Measurements from ENCODE around the gene BIRC2. TPM values are rescaled to one million over a fixed set of nuclear protein-coding genes. Genes with fewer than 3 reads are reported as not detected.
A peak's percentile ranks its signal among the peaks of the same experiment; 100 is the strongest.

The BIRC2 gene
- total and polyA plus RNA-seq, 2 donors (not counting 1 experiment from before 2014, with no cell fraction given) = 45.4 to 59.6 TPM

GRCh38 chr11:102320679-102321078 lies 26.3 kb upstream of the BIRC2 start:
- H3K27ac ChIP-seq (ENCODE audit: insufficient read depth, low read length) = no peak overlapping the region
- no peaks in the 10 kb centered on the region for H3K79me2 ChIP-seq (ENCODE audit: control insufficient read depth, insufficient read depth, low read length)
- no peaks in the 10 kb centered on the region for H3K27me3 ChIP-seq (ENCODE audit: control insufficient read depth, insufficient read depth, low read length)
- H3K9ac ChIP-seq (ENCODE audit: insufficient read depth, low read length) = no peak overlapping the region
- H3K4me2 ChIP-seq (ENCODE audit: extremely low read depth, insufficient read depth, low read length) = no peak overlapping the region
- H3K9me3 ChIP-seq (ENCODE audit: control insufficient read depth, insufficient read depth, low read depth, low read length) = no peaks in the 10 kb centered on the region
- peak overlapping the region; percentile 36 for H2AFZ ChIP-seq (ENCODE audit: low read length)
- no peak overlapping the region for H3K4me3 ChIP-seq (replicated peaks in 1 of 4; ENCODE audit: control extremely low read depth in 1 of 4, insufficient read depth in 1 of 4, low read depth in 3 of 4, low read length in 4 of 4)
- no peaks in the 10 kb centered on the region for H3K36me3 ChIP-seq (ENCODE audit: control insufficient read depth, insufficient read depth, low read length)
- H4K20me1 ChIP-seq (ENCODE audit: control insufficient read depth, extremely low read depth, insufficient read depth, low read length) = no peaks in the 10 kb centered on the region
- no peak for DNase-seq (ENCODE audit: low read depth in 2 of 2)
- no peak for TF ChIP-seq EZH2 (IDR thresholded peaks at IDR 0.05; ENCODE audit: low read length, missing control alignments)
- no peak for TF ChIP-seq CTCF (conservative IDR thresholded peaks at IDR 0.05 in 1 of 2, IDR thresholded peaks at IDR 0.05 in 1 of 2; ENCODE audit: low read depth in 1 of 2, low read length in 2 of 2)
- peaks cover 7% of the 10 kb centered on the region for H3K4me1 ChIP-seq (ENCODE audit: control insufficient read depth, extremely low read depth, insufficient read depth, low read length)

DNA sequence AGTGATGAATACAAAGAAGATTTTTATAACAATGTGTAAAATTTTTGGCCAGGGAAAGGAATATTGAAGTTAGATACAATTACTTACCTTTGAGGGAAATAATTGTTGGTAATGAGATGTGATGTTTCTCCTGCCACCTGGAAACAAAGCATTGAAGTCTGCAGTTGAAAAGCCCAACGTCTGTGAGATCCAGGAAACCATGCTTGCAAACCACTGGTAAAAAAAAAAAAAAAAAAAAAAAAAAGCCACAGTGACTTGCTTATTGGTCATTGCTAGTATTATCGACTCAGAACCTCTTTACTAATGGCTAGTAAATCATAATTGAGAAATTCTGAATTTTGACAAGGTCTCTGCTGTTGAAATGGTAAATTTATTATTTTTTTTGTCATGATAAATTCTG lies 24.5 kb upstream of the BIRC2 start:
- H2AFZ ChIP-seq (ENCODE audit: low read length) = no peak overlapping the region

DNA sequence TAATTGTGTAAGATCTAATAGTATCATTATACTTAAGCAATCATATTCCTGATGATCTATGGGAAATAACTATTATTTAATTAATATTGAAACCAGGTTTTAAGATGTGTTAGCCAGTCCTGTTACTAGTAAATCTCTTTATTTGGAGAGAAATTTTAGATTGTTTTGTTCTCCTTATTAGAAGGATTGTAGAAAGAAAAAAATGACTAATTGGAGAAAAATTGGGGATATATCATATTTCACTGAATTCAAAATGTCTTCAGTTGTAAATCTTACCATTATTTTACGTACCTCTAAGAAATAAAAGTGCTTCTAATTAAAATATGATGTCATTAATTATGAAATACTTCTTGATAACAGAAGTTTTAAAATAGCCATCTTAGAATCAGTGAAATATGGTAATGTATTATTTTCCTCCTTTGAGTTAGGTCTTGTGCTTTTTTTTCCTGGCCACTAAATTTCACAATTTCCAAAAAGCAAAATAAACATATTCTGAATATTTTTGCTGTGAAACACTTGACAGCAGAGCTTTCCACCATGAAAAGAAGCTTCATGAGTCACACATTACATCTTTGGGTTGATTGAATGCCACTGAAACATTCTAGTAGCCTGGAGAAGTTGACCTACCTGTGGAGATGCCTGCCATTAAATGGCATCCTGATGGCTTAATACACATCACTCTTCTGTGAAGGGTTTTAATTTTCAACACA lies 23.3 kb upstream of the BIRC2 start:
- Histone ChIP-seq H2AFZ (ENCODE audit: low read length) (no peak overlapping the region), H3K27ac (ENCODE audit: insufficient read depth, low read length) (no peak overlapping the region)

More for the DNA sequence above, 24.5 kb upstream of the BIRC2 start:
- no peak overlapping the region for H3K4me3 ChIP-seq (replicated peaks in 1 of 4; ENCODE audit: control extremely low read depth in 1 of 4, insufficient read depth in 1 of 4, low read depth in 3 of 4, low read length in 4 of 4)
- no peak overlapping the region for H3K27ac ChIP-seq (ENCODE audit: insufficient read depth, low read length)
- H3K4me2 ChIP-seq (ENCODE audit: extremely low read depth, insufficient read depth, low read length) = no peak overlapping the region
- peak in 1 of 2 donors; percentile 18 for DNase-seq (ENCODE audit: low read depth in 2 of 2)
- no peaks in the 10 kb centered on the region for H3K9me3 ChIP-seq (ENCODE audit: control insufficient read depth, insufficient read depth, low read depth, low read length)
- no peaks in the 10 kb centered on the region for H4K20me1 ChIP-seq (ENCODE audit: control insufficient read depth, extremely low read depth, insufficient read depth, low read length)
- H3K36me3 ChIP-seq (ENCODE audit: control insufficient read depth, insufficient read depth, low read length) = no peaks in the 10 kb centered on the region
- no peak for TF ChIP-seq CTCF (conservative IDR thresholded peaks at IDR 0.05 in 1 of 2, IDR thresholded peaks at IDR 0.05 in 1 of 2; ENCODE audit: low read depth in 1 of 2, low read length in 2 of 2)
- no peak for TF ChIP-seq EZH2 (IDR thresholded peaks at IDR 0.05; ENCODE audit: low read length, missing control alignments)
- H3K27me3 ChIP-seq (ENCODE audit: control insufficient read depth, insufficient read depth, low read length) = no peaks in the 10 kb centered on the region
- no peaks in the 10 kb centered on the region for H3K79me2 ChIP-seq (ENCODE audit: control insufficient read depth, insufficient read depth, low read length)
- H3K4me1 ChIP-seq (ENCODE audit: control insufficient read depth, extremely low read depth, insufficient read depth, low read length) = peaks cover 7% of the 10 kb centered on the region
- no peak overlapping the region for H3K9ac ChIP-seq (ENCODE audit: insufficient read depth, low read length)

More for the DNA sequence above, 23.3 kb upstream of the BIRC2 start:
- TF ChIP-seq CTCF (conservative IDR thresholded peaks at IDR 0.05 in 1 of 2, IDR thresholded peaks at IDR 0.05 in 1 of 2; ENCODE audit: low read depth in 1 of 2, low read length in 2 of 2) (no peak), EZH2 (IDR thresholded peaks at IDR 0.05; ENCODE audit: low read length, missing control alignments) (no peak)
- Histone ChIP-seq H3K9ac (ENCODE audit: insufficient read depth, low read length) (no peak overlapping the region), H3K4me2 (ENCODE audit: extremely low read depth, insufficient read depth, low read length) (peak overlapping the region; percentile 45), H3K79me2 (ENCODE audit: control insufficient read depth, insufficient read depth, low read length) (no peaks in the 10 kb centered on the region), H3K9me3 (ENCODE audit: control insufficient read depth, insufficient read depth, low read depth, low read length) (no peaks in the 10 kb centered on the region), H3K4me3 (replicated peaks in 1 of 4; ENCODE audit: control extremely low read depth in 1 of 4, insufficient read depth in 1 of 4, low read depth in 3 of 4, low read length in 4 of 4) (no peak overlapping the region), H3K36me3 (ENCODE audit: control insufficient read depth, insufficient read depth, low read length) (no peaks in the 10 kb centered on the region), H3K4me1 (ENCODE audit: control insufficient read depth, extremely low read depth, insufficient read depth, low read length) (peaks cover 7% of the 10 kb centered on the region), H3K27me3 (ENCODE audit: control insufficient read depth, insufficient read depth, low read length) (no peaks in the 10 kb centered on the region), H4K20me1 (ENCODE audit: control insufficient read depth, extremely low read depth, insufficient read depth, low read length) (no peaks in the 10 kb centered on the region)
- peak; percentile 75 to 80 for DNase-seq (ENCODE audit: low read depth in 2 of 2)
